ENCODE measurements around the gene RPTOR. TPM values are rescaled to one million over a fixed set of nuclear protein-coding genes. Genes with fewer than 3 reads are reported as not detected.

RPTOR gene
- total and polyA plus RNA-seq, 4 donors = 12.4 to 46.1 (median 29.7) TPM

DNA sequence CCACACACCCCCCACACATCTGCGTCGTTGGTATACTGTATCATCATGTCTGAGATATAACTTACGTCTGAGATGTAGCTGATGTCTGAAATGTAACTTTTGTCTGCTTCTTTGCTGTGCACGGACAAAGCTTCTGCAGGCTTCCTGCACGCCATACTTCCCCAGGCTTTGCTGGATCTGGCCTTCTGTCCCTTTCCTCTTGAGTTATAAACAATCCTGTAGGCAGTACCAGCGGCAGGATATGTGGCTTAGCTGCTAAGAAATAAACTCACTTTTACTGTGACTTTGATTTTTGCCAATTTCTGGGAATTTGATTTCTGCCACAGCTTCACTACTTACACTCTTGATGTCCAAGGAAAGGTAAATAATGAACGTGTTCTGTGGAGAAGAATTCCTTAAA, 184.4 kb downstream of the RPTOR start:
- no peaks in the 10 kb centered on the region for H3K27me3 ChIP-seq (ENCODE audit: control insufficient read depth in 3 of 3, insufficient read depth in 3 of 3, low read length in 2 of 3)
- TF ChIP-seq, protein P1, sequence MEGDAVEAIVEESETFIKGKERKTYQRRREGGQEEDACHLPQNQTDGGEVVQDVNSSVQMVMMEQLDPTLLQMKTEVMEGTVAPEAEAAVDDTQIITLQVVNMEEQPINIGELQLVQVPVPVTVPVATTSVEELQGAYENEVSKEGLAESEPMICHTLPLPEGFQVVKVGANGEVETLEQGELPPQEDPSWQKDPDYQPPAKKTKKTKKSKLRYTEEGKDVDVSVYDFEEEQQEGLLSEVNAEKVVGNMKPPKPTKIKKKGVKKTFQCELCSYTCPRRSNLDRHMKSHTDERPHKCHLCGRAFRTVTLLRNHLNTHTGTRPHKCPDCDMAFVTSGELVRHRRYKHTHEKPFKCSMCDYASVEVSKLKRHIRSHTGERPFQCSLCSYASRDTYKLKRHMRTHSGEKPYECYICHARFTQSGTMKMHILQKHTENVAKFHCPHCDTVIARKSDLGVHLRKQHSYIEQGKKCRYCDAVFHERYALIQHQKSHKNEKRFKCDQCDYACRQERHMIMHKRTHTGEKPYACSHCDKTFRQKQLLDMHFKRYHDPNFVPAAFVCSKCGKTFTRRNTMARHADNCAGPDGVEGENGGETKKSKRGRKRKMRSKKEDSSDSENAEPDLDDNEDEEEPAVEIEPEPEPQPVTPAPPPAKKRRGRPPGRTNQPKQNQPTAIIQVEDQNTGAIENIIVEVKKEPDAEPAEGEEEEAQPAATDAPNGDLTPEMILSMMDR (IDR thresholded peaks at IDR 0.05; ENCODE audit: control extremely low read depth, extremely low read depth) = no peak
- ATAC-seq (ENCODE audit: insufficient read depth, low FRiP score) (no peak), DNase-seq (peak in 1 of 3 donors; percentile 57)
- no peak overlapping the region for H3K4me3 ChIP-seq
- H3K27ac ChIP-seq (ENCODE audit: low read depth in 1 of 2, low read length in 1 of 2) = no peak overlapping the region
- H3K4me1 ChIP-seq (ENCODE audit: control insufficient read depth in 5 of 5, insufficient read depth in 5 of 5, low read length in 5 of 5) = peaks cover 0 to 19% (median 10%) of the 10 kb centered on the region in 5 donors
- H3K9ac ChIP-seq (ENCODE audit: insufficient read depth in 1 of 2, low read length in 2 of 2) = no peak overlapping the region
- no peaks in the 10 kb centered on the region for H3K9me3 ChIP-seq (ENCODE audit: control insufficient read depth in 4 of 4, insufficient read depth in 3 of 4, low read length in 3 of 4)
- H3K36me3 ChIP-seq (ENCODE audit: control insufficient read depth in 4 of 4, insufficient read depth in 4 of 4, low read length in 4 of 4) = peaks cover 0 to 4% (median 0%) of the 10 kb centered on the region in 4 donors
- 60 to 68% methylated on average over 7 of the region's 7 CpGs for WGBS, 2 donors

DNA sequence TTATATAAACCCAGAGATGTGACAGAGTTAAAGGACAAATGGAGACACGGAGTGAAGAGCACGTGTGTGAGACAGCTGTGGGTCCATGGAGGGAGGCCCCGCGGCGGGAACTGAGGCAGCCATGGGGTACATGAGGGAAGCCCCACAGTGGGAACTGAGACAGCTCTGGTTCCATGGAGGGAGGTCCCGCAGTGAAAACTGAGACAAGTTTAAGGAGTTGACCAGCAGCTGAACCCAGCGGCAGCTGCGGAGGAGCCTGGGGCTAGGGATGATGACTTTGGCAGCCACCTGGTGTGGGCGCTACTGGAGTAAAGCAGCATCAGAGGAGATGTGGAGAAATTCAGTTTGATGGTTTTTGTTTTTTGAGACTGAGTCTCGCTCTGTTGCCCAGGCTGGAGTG, 185.1 kb downstream of the RPTOR start:
- TF ChIP-seq, protein P1 (IDR thresholded peaks at IDR 0.05; ENCODE audit: control extremely low read depth, extremely low read depth) = no peak
- no peaks in the 10 kb centered on the region for H3K9me3 ChIP-seq (ENCODE audit: control insufficient read depth in 4 of 4, insufficient read depth in 3 of 4, low read length in 3 of 4)
- H3K4me1 ChIP-seq (ENCODE audit: control insufficient read depth in 5 of 5, insufficient read depth in 5 of 5, low read length in 5 of 5) = peaks cover 0 to 19% (median 10%) of the 10 kb centered on the region in 5 donors
- no peaks in the 10 kb centered on the region for H3K27me3 ChIP-seq (ENCODE audit: control insufficient read depth in 3 of 3, insufficient read depth in 3 of 3, low read length in 2 of 3)
- no peak overlapping the region for H3K27ac ChIP-seq (ENCODE audit: low read depth in 1 of 2, low read length in 1 of 2)
- ATAC-seq (ENCODE audit: insufficient read depth, low FRiP score) (no peak), DNase-seq (peak; percentile 62 to 72 (median 64))
- WGBS, 2 donors = 88 to 89% methylated on average over 10 of the region's 10 CpGs
- H3K36me3 ChIP-seq (ENCODE audit: control insufficient read depth in 4 of 4, insufficient read depth in 4 of 4, low read length in 4 of 4) = peaks cover 0 to 4% (median 0%) of the 10 kb centered on the region in 4 donors
- no peak overlapping the region for H3K9ac ChIP-seq (ENCODE audit: insufficient read depth in 1 of 2, low read length in 2 of 2)
- no peak overlapping the region for H3K4me3 ChIP-seq

DNA sequence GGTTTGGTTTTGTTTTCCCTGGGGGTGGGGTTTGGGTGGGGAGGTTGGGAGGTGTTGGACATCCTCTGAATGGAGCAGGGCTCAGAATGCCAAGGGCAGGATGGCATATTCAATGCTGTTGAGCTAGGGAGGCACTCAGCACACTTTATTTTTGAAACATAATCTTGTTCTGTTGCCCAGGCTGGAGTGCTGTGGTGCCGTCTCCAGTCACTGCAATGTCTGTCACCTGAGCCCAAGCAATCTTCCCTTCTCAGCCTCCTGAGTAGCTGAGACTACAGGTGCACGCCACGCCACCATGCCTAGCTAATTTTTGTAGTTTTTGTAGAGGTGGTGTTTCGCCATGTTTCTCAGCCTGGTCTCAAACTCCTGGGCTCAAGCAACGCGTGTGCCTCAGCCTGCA, 186.1 kb downstream of the RPTOR start:
- no peak overlapping the region for H3K4me3 ChIP-seq
- DNase-seq (no peak), ATAC-seq (ENCODE audit: insufficient read depth, low FRiP score) (no peak)
- no peak overlapping the region for H3K27ac ChIP-seq (ENCODE audit: low read depth in 1 of 2, low read length in 1 of 2)
- TF ChIP-seq, protein P1 (IDR thresholded peaks at IDR 0.05; ENCODE audit: control extremely low read depth, extremely low read depth) = no peak
- no peak overlapping the region for H3K9ac ChIP-seq (ENCODE audit: insufficient read depth in 1 of 2, low read length in 2 of 2)
- no peaks in the 10 kb centered on the region for H3K9me3 ChIP-seq (ENCODE audit: control insufficient read depth in 4 of 4, insufficient read depth in 3 of 4, low read length in 3 of 4)
- peaks cover 0 to 4% (median 0%) of the 10 kb centered on the region in 4 donors for H3K36me3 ChIP-seq (ENCODE audit: control insufficient read depth in 4 of 4, insufficient read depth in 4 of 4, low read length in 4 of 4)
- H3K4me1 ChIP-seq (ENCODE audit: control insufficient read depth in 5 of 5, insufficient read depth in 5 of 5, low read length in 5 of 5) = peaks cover 0 to 18% (median 10%) of the 10 kb centered on the region in 5 donors
- H3K27me3 ChIP-seq (ENCODE audit: control insufficient read depth in 3 of 3, insufficient read depth in 3 of 3, low read length in 2 of 3) = no peaks in the 10 kb centered on the region
- 95 to 97% methylated on average over 6 of the region's 6 CpGs for WGBS, 2 donors

DNA sequence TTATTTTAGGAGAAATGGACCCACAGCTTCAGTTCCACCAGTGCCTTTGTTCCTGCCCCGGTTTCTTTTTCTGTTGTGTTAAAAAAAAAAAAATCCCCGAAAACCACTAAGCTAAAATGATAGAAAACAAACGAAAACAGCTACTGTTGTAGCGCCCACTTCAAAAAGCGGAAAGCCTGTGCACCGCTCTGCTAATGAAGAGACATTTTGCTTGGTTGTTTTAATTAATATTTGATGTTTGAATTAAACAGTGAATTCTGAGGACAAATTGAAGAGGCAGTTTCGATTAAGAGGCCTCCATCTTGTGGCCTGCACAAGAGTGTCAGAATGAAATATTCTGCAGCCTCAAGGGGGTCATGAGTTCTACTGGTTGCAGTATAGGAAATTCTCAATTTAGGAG, 186.7 kb downstream of the RPTOR start:
- peaks cover 0 to 15% (median 10%) of the 10 kb centered on the region in 5 donors for H3K4me1 ChIP-seq (ENCODE audit: control insufficient read depth in 5 of 5, insufficient read depth in 5 of 5, low read length in 5 of 5)
- DNase-seq = no peak
- H3K9ac ChIP-seq (ENCODE audit: insufficient read depth in 1 of 2, low read length in 2 of 2) = no peak overlapping the region
- no peaks in the 10 kb centered on the region for H3K9me3 ChIP-seq (ENCODE audit: control insufficient read depth in 4 of 4, insufficient read depth in 3 of 4, low read length in 3 of 4)
- TF ChIP-seq, protein P1 (IDR thresholded peaks at IDR 0.05; ENCODE audit: control extremely low read depth, extremely low read depth) = no peak
- no peaks in the 10 kb centered on the region for H3K27me3 ChIP-seq (ENCODE audit: control insufficient read depth in 3 of 3, insufficient read depth in 3 of 3, low read length in 2 of 3)
- H3K36me3 ChIP-seq (ENCODE audit: control insufficient read depth in 4 of 4, insufficient read depth in 4 of 4, low read length in 4 of 4) = peaks cover 0 to 4% (median 0%) of the 10 kb centered on the region in 4 donors
- no peak overlapping the region for H3K4me3 ChIP-seq
- WGBS, 2 donors = 87 to 94% methylated on average over 7 of the region's 7 CpGs
- no peak overlapping the region for H3K27ac ChIP-seq (ENCODE audit: low read depth in 1 of 2, low read length in 1 of 2)
- ATAC-seq (ENCODE audit: insufficient read depth, low FRiP score) = no peak

All from lung (tissue), 12 donors.